Iris pigment epithelial cell (primary cell): ENCODE results near the gene EIF4G3.
"Not testable (repeated sequence)": the region's sequence is repeated elsewhere in the genome, so short reads cannot be mapped to it uniquely, and the experiment has no call there.

ENCODE experiments used
- DNase-seq: peaks from one replicate; pipeline ENCODE4 v3.0.0-alpha.2; 2011; ENCODE audit warnings: low read depth

EIF4G3 gene

DNA sequence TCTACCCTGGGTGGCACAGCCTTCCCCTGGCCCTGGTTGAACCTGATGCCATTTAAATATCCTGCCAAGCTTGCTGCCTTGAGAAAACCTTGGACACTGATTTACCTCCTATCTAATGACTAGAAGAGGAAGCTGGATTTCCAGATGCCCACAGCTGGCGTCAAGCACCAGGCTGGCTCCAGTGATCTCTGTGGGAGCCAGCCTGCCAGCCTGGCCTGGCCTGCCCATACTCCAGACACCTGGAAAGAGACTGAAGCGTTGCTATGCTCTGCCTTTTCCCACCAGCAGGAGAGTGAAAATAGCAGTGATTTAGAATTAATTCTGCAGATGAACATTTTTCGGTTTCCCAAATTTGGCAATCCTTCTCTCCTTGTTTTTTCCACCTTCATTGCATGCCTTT, 11.5 kb upstream of the EIF4G3 start:
- no peak for DNase-seq

- no peak for DNase-seq
These were observed 8.6 kb upstream of the EIF4G3 start for GRCh38 chr1:21185221-21185731.

DNA sequence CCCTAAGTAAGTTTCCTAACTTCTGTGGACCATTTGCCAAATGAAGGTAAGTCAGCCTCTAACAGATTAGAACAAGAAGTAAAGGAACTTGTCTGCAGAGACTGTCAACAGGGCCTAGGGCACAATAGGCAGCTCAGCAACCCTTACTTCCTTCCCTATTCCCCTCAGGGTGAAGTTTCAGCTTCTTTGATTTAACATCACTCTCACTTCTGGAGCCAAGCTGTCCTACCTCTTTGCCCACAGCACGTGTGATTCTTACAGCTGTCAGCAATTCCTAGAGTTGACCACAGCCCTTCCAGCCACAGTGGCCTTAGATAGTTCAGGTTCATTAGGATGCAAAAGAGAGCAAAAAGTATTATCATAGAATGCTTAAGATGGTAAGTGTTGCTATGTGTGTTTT, 7.6 kb upstream of the EIF4G3 start:
- no peak for DNase-seq

GRCh38 chr1:21182181-21182731, 5.6 kb upstream of the EIF4G3 start:
- peak; percentile 24 for DNase-seq

- DNase-seq: not testable (repeated sequence)
These were observed 1.6 kb upstream of the EIF4G3 start for GRCh38 chr1:21178271-21178670.

- no peak for DNase-seq
These were observed 771 bp downstream of the EIF4G3 start for GRCh38 chr1:21175670-21176581.

- peak; percentile 61 for DNase-seq
These were observed 1.4 kb downstream of the EIF4G3 start for GRCh38 chr1:21175324-21175669.

DNA sequence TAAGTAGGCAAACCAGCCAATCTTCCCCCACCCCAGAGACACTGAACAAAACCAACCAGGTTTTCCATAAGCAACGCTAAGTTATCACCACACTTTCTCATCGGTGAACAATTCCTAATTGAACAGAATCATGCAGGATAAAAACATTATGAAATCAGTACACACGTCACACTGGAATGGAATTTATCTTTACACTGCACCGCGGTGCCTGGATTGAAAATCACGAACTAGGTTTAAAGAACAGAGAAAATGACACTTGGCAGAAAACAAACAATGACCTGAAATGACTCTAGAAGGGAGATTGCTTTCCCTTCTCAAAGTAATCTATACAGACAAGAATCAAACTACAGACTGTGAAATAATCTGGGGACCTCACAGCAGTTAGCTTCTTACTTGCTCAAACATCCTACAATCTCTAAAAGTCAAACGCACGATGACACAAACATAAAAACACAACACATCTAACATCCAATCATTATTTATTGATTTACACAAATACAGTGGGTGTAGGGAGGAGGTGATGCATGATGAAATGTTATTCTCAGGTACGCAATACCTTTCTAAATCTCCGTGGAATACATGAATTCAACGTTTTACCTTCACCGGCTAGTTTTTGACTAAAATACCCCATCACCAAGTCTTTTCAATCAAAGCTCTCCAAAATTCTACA, 1.9 kb downstream of the EIF4G3 start:
- peak; percentile 84 for DNase-seq

DNA sequence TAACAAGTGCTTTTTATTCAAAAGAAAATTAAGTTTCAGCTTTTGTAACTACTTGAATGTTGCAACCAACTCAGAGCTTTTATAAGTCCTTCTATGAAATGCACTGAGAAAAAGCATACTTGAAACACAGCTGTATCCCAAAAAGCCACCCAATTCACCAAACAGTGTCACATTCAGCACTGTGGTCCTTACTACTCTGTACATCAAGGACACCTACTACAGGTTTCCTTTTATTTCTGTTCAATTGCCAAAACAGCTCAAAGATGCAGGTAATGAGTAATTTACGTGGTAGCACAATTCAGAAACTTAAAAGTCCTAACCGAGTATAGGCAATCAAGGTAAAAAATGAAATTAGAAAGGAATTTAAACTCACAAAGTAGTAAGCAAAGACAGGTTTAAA, 2.5 kb downstream of the EIF4G3 start:
- DNase-seq: no peak

DNA sequence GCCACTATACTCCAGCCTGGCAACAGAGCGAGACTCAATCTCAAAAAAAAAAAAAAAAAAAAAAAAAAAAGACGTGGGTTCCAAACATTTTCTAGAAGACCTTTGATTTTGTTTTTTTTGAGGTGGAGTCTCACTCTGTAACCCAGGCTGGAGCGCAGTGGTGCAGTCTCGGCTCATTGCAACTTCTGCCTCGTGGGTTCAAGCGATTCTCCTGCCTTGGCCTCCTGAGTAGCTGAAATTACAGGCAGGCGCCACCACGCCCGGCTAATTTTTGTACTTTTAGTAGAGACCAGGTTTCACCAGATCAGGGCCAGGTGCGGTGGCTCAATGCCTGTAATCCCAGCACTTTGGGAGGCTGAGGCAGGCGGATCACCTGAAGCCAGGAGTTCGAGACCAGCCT, 3.6 kb downstream of the EIF4G3 start:
- DNase-seq: not testable (repeated sequence)

- peak; percentile 72 for DNase-seq
These were observed 5.9 kb downstream of the EIF4G3 start for GRCh38 chr1:21170837-21171236.

GRCh38 chr1:21168444-21168843, 8.3 kb downstream of the EIF4G3 start:
- no peak for DNase-seq

DNA sequence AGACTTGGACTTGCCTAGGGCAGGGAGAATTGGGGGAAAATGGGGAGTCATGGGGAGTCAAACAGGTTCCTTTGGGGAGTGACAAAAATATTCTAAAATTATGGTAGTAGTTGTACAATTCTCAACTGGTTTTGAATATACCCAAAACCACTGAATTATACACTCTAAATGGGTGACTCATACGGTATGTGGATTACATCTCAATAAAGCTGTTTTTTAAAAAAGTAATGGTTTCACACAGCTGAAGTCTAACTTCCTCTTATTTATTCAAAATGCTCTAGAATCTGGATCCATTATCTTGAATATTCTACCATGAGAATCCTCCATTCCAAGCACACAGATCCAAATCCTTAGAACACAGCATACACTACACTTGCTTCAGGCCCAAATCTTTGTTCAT, 11.1 kb downstream of the EIF4G3 start:
- peak; percentile 26 for DNase-seq

GRCh38 chr1:21165076-21165475, 11.6 kb downstream of the EIF4G3 start:
- no peak for DNase-seq

GRCh38 chr1:21164266-21164665, 12.4 kb downstream of the EIF4G3 start:
- DNase-seq: no peak

GRCh38 chr1:21162740-21163464, 13.8 kb downstream of the EIF4G3 start:
- no peak for DNase-seq

GRCh38 chr1:21161842-21162241, 14.9 kb downstream of the EIF4G3 start:
- DNase-seq: no peak

- no peak for DNase-seq
These were observed 16.4 kb downstream of the EIF4G3 start for GRCh38 chr1:21160263-21160796.

GRCh38 chr1:21157868-21158267, 18.8 kb downstream of the EIF4G3 start:
- DNase-seq: no peak

DNA sequence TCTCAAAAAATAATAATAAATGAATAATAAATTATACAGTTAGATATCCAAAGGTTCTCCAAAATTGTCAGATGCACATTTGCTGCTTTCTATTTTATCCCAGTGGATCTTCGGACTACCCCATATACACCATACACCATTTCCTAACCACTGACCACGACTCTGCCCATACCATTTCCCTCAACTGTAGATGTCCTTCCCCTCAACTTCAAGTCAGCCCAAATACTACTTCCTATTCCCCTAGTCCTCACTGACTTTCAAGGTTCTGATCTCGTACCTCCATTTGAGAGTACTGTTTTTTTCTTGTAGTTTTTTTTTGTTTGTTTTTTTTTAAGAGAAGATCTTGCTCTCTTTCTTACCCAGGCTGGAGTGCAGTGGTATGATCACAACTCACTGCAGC, 19.6 kb downstream of the EIF4G3 start:
- DNase-seq: no peak

DNA sequence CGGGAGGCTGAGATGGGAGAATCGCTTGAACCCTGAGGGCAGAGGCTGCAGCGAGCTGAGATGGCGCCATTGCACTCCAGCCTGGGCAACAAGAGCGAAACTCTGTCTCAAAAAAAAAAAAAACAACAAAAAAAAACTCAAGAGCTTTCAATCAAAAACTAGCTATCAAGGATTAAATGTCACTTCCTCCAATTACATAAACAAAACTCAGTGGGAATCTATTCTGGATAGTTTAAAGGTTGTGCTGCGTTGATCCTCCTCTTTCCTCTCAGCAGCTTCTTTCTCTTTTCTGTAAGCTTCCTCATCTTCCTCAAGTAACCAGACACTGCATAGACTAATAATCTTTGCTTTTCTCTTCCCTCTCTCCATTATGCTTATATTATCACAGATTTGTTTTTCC, 20.7 kb downstream of the EIF4G3 start:
- no peak for DNase-seq

DNA sequence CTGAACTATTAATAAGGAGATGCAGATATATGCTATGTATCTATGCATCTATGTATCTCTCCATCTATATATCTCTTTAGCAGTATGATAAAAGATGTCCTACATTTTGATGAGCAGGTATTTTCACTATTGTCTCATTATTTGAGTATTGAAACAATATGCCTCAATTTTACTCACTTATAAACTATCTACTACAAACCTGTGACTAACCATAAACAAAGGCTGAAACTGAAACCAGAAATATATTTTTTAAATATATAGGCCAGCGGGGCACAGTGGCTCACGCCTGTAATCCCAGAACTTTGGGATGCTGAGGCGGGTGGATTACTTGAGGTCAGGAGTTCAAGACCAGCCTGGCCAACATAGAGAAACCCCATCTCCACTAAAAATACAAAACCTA, 22.0 kb downstream of the EIF4G3 start:
- peak; percentile 30 for DNase-seq
